Renal pelvis (tissue), 12 donors: ENCODE data around the gene RNFT1. TPM values are rescaled to one million over a fixed set of nuclear protein-coding genes. Genes with fewer than 3 reads are reported as not detected.
A peak's percentile ranks its signal among the peaks of the same experiment; 100 is the strongest.
"Not testable (repeated sequence)": the region's sequence is repeated elsewhere in the genome, so short reads cannot be mapped to it uniquely, and the experiment has no call there.

Experiments
- DNase-seq: peaks from one replicate; pipeline ENCODE4 v3.0.0-alpha.2; 2013
- long read RNA-seq, 16 experiments: transcript quantifications; one replicate each; lab custom pipeline, GENCODE V29; 2026
- polyA plus RNA-seq, 3 donors: library from polyadenylated mRNA; unstranded; fragments of 120-200 nt; gene quantifications; one replicate each; pipeline ENCODE4 v1.2.1, GENCODE V29; 2013; ENCODE audit not compliant: insufficient read length in 3 of 3

RNFT1 gene, protein sequence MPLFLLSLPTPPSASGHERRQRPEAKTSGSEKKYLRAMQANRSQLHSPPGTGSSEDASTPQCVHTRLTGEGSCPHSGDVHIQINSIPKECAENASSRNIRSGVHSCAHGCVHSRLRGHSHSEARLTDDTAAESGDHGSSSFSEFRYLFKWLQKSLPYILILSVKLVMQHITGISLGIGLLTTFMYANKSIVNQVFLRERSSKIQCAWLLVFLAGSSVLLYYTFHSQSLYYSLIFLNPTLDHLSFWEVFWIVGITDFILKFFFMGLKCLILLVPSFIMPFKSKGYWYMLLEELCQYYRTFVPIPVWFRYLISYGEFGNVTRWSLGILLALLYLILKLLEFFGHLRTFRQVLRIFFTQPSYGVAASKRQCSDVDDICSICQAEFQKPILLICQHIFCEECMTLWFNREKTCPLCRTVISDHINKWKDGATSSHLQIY
- polyA plus RNA-seq, result 10 to 100 TPM; 18.0 to 28.3 (median 27.6) TPM
- long read RNA-seq, donor 1, transcript RNFT1-201 (9 exons, 2,101 nt), result major isoform, 8 of 16 reads
- long read RNA-seq, donor 1, transcript RNFT1-202 (7 exons, 1,809 nt), result minor isoform, 7 of 16 reads
- long read RNA-seq, donor 1, partial matches to known transcripts, result 0 of 16 reads
- long read RNA-seq, donor 1, other reads (novel, unspliced or antisense), result 0 of 16 reads
- long read RNA-seq, donor 2, partial matches to known transcripts, result 0 of 4 reads
- long read RNA-seq, donor 2, other reads (novel, unspliced or antisense), result 0 of 4 reads
- long read RNA-seq, donor 3, transcript RNFT1-201 (9 exons, 2,101 nt), result major isoform, 8 of 19 reads
- long read RNA-seq, donor 3, partial matches to known transcripts, result 8 of 19 reads
- long read RNA-seq, donor 3, other reads (novel, unspliced or antisense), result 0 of 19 reads
- long read RNA-seq, donor 4, partial matches to known transcripts, result 7 of 9 reads
- long read RNA-seq, donor 4, other reads (novel, unspliced or antisense), result 0 of 9 reads
- long read RNA-seq, donor 5, partial matches to known transcripts, result 0 of 5 reads
- long read RNA-seq, donor 5, other reads (novel, unspliced or antisense), result 0 of 5 reads
- long read RNA-seq, donor 6, partial matches to known transcripts, result 6 of 15 reads
- long read RNA-seq, donor 6, other reads (novel, unspliced or antisense), result 0 of 15 reads
- long read RNA-seq, donor 7, transcript RNFT1-201 (9 exons, 2,101 nt), result major isoform, 9 of 11 reads
- long read RNA-seq, donor 7, partial matches to known transcripts, result 0 of 11 reads
- long read RNA-seq, donor 7, other reads (novel, unspliced or antisense), result 0 of 11 reads
- long read RNA-seq, donor 8, partial matches to known transcripts, result 0 of 2 reads
- long read RNA-seq, donor 8, other reads (novel, unspliced or antisense), result 0 of 2 reads
- long read RNA-seq, donor 9, partial matches to known transcripts, result 6 of 13 reads
- long read RNA-seq, donor 9, other reads (novel, unspliced or antisense), result 0 of 13 reads
- long read RNA-seq, donor 10, partial matches to known transcripts, result 0 of 5 reads
- long read RNA-seq, donor 10, other reads (novel, unspliced or antisense), result 0 of 5 reads
- long read RNA-seq, donor 11, partial matches to known transcripts, result 0 of 3 reads
- long read RNA-seq, donor 11, other reads (novel, unspliced or antisense), result 0 of 3 reads
- long read RNA-seq, donor 12, partial matches to known transcripts, result 19 of 26 reads
- long read RNA-seq, donor 12, other reads (novel, unspliced or antisense), result 0 of 26 reads
- long read RNA-seq, donor 13, partial matches to known transcripts, result 0 of 3 reads
- long read RNA-seq, donor 13, other reads (novel, unspliced or antisense), result 0 of 3 reads
- long read RNA-seq, donor 14, result 0 reads
- long read RNA-seq, donor 15, result 0 reads
- long read RNA-seq, donor 16, transcript RNFT1-201 (9 exons, 2,101 nt), result major isoform, 11 of 22 reads
- long read RNA-seq, donor 16, partial matches to known transcripts, result 10 of 22 reads
- long read RNA-seq, donor 16, other reads (novel, unspliced or antisense), result 0 of 22 reads

GRCh38 chr17:59964482-59965328 is at the start of gene RNFT1:
RNFT1 (minus strand) TSS chr17:59964740; CDS start chr17:59964663, 77 bp downstream.
- peak; percentile 86 for DNase-seq

DNA sequence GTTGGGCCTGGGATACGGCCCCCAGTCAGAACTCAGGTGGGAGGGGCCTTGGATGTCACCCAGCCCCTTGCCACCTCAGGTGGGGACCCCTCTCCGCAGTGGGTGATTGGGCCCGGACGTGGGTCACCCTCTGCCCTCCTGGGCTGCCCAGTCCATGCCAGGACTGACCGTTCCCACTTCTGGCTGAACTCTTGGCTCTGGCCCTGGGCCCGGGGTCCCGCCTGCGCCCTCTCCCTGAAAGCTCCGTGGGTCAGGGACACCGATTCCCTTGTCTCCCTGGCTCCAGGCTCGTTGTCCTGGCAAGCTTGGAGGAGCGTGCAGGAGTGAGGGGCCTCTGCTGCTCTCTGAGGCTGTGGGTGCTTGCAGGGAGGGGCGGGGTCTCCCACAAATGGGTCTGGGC is 44.8 kb upstream of the RNFT1 start:
- not testable (repeated sequence) for DNase-seq

DNA sequence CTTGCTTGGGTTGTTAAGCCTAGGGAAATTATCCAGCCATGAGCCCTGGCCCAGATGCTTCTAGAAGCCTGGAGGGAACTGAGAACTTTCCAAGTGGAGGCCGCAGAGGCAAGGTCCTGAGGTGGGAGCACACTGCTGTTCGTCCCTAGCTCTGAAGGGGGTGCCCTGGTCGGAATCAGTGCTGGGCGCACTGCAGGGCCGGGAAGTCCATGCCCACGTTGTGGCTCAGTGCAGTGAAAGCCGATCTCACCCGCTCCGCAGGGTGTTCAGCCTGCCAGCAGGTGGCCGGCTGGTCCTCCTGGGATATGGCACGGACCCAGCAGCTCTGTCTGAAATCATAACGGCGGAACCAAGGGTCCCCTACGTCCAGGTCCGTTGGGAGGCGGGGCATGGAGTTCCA is 43.8 kb upstream of the RNFT1 start:
- DNase-seq, result not testable (repeated sequence)

DNA sequence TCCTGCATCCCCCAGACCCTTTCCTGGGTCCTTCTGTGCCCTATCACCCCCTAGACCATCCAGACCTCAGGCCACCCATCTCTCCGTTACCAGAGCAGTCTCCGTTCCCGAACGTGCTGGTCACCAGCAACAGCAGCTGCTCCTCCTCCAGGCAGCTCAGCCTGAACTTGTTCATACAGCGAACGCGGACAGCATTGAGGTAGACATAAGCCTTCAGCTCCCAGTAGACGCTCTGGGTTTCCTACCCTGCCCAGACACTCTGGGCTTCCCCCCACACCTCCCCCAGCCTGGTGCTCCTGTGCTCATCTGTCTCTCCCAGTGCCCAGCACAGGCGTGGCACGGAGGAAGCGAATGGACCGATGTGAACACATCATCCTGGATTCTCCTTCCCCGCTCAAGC is 41.6 kb upstream of the RNFT1 start:
- DNase-seq, result no peak

DNA sequence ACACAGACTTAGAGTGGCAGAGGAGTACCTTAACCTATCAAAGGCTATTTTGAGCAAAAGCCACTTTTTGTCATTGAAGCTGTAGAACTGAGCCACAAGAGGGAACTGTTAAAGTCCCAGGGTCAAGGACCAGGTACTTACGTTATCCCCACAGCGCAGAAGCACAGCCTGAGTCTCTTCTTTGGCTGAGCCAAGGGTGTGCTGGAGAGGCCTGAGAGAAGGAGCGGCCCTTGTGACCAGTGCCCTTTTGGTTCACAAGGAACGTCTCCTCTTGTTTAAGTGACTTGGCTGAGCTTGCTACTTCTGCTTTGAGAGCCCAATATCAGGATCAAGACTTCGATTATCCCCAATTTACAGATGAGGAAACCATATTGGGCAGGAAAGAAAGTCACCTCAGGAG is 40.0 kb upstream of the RNFT1 start:
- DNase-seq, result not testable (repeated sequence)

DNA sequence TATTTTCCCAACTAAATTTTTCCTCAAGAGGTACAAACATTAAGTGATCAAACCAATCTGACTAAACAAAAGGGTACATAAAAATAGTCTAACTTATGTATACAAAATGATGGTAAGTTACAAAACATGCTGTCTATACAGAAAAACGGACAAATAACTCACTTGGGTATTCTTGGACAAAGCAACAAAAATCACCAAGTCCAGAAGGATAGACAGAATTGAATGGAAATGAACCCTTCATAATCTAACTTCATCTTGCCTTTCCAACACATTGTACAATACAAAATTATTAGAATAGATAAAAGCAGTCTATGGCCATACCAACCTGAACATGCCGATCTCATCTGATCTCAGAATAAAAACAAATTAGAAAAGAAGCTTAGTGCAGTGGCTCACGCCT is 37.9 kb upstream of the RNFT1 start:
- DNase-seq, result not testable (repeated sequence)

- DNase-seq, result not testable (repeated sequence)
Measured at GRCh38 chr17:59996608-59997007, 32.1 kb upstream of the RNFT1 start.

- not testable (repeated sequence) for DNase-seq
Measured at GRCh38 chr17:59975166-59975565, 10.6 kb upstream of the RNFT1 start.

GRCh38 chr17:59973483-59973882 is 8.9 kb upstream of the RNFT1 start:
- not testable (repeated sequence) for DNase-seq

DNA sequence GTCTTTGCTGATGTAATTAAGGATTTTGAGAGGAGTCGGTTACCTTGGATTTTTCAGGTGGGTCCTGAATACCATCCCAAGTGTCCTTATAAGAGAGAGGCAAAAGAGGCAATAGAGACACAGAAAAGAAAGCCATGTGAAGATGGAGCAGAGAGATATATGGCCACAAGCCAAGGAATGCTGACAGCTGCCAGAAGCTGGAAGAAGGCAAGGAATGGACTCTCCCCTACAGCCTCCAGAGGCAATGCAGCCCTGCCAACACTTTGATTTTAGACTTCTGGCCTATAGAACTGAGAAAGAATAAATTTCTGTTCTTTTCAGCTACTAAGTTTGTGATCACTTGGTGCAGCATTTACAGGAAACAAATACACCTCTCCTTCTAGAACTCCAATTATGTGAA is 8.2 kb upstream of the RNFT1 start:
- DNase-seq, result no peak

GRCh38 chr17:59971771-59972170 is 7.2 kb upstream of the RNFT1 start:
- not testable (repeated sequence) for DNase-seq

DNA sequence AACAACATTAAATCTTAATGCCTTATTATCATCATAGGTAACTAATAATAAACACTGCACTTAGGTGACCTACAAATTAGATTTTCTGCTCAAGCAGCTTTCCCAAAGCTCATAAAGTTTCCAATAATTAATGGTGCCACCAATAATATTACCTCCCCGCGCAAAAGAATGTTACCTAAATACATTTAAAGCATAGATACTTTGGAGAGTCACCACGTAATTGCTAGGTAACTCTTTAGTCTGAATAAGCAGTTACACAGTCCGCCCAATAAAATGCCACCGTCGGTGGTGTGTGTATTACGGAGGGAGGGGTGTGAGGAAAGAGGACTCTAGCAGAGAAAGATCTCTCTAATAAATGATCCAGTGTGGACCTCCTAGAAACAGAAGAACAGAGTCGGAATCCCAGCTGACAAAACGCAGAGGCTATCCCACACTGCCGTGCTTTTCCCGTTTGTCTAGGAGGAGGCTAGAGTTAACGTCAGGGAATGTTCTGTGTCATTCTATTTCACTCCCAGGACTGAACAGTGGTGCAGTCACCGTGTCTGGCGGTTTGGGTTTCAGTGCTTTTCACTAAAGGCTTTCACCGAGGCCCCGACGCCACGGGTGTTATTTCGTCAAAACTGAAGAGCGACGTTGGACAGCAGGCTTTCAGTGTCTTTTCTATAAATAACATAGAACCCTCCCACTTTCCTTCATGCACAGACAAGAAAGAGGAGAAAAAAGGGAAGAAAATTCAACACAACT is 630 bp downstream of the RNFT1 start:
- peak; percentile 55 for DNase-seq

DNA sequence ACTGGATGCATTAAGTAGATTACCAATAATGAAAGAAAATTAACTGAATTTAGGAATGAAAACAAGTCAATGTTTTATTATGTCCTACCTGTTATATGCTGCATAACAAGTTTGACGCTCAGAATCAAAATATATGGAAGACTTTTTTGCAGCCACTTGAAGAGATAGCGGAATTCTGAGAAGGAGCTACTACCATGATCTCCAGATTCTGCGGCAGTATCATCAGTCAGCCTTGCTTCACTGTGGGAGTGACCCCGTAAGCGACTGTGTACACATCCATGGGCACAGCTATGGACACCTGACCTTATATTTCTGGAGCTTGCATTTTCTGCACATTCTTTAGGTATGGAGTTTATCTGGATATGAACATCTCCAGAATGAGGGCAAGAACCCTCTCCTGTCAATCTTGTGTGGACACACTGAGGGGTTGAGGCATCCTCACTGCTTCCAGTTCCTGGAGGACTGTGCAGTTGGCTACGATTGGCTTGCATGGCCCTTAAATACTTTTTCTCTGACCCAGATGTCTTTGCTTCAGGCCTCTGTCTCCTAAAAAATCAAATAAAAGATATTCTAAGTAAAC is 1.7 kb downstream of the RNFT1 start:
- DNase-seq, result no peak

DNA sequence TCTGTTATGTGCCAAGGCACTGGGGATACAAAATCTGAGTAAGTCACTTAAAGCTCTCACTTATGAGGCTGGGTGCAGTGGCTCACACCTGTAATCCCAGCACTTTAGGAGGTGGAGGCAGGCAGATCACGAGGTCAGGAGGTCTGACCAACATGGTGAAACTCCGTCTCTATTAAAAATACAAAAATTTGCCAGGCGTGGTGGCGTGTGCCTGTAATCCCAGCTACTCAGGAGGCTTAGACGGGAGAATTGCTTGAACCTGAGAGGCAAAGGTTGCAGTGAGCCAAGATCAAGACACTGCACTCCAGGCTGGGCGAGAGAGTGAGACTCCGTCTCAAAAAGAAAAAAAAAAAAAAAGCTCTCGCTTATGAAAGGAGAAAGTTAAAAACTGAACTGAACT is 5.0 kb downstream of the RNFT1 start:
- DNase-seq, result not testable (repeated sequence)

DNA sequence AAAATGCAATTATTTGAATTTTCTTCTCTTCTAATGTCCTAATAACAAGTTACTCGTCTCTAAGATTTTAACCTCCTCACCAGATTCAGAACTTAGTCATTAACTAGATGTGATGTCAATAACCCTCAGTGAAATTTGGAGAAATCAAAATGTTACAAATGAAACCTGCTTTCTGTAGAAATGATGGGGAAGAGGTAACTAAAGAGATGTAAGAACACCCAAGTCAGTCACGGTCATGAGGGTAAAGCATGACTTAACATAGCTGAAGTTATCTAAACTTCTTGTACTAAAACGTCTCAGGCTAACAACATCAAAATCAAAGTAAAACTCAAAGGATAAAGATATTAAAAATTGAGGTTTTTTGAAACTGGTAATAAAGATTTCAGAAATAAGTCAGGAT is 9.7 kb downstream of the RNFT1 start:
- no peak for DNase-seq

DNA sequence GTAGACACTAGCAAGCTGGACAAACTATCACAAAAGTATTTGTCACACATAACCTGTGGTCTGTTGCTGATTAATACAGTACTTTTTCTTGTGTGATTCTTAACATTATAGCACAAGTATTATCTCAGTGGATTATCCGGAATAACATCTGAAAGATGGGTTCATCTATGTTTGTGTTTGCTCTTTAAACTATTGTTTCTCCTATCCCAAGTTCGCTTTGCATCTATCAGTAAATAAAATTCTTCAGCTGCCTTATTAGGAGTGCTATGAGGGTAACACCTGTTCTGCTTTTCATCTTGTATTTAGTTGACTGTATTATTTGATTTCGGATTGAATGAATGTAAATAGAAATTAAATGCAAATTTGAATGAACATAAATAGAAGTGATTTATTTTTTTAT is 14.5 kb downstream of the RNFT1 start:
- DNase-seq, result no peak

DNA sequence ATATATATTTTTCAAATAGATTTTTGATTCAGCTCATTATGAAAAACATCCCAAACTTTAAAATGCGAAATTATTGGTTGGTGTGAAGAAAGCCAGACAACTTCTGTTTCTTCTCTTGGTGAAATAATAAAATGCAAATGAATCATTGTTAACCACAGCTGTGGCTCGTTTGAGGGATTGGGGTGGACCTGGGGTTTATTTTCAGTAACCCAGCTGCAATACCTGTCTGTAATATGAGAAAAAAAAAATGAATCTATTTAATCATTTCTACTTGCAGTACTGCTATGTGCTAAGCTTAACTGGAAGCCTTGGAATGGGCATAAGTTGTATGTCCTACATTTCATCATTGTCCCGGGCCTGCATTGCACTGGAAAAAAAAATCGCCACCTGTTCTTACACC is 17.2 kb downstream of the RNFT1 start:
- not testable (repeated sequence) for DNase-seq

- not testable (repeated sequence) for DNase-seq
Measured at GRCh38 chr17:59946433-59946832, 18.1 kb downstream of the RNFT1 start.
